H7 (cell line): ENCODE results near the gene VPS45. TPM values are rescaled to one million over a fixed set of nuclear protein-coding genes. Genes with fewer than 3 reads are reported as not detected.

ENCODE experiments used
- DNase-seq: peaks from one replicate; pipeline ENCODE4 v3.0.0; 2012
- H3K27me3 ChIP-seq: 2 replicates; pipeline ENCODE4 v1.6.0; 2011; ENCODE audit warnings: mild to moderate bottlenecking, low read length; ENCODE audit not compliant: control insufficient read depth, insufficient read depth
- H3K36me3 ChIP-seq: replicated peaks from 2 replicates; pipeline ENCODE4 v1.5.1; 2011; ENCODE audit warnings: low read length; ENCODE audit not compliant: control insufficient read depth, insufficient read depth
- H3K4me3 ChIP-seq: 2 replicates; pipeline ENCODE4 v1.5.1; 2011; ENCODE audit warnings: low read depth, mild to moderate bottlenecking, control low read depth, low read length, moderate library complexity; ENCODE audit not compliant: insufficient read depth
- total RNA-seq: library from RNA; depleted of rRNA; stranded (reverse); fragments of >200 nt; shearing (Covaris generic); gene quantifications from 2 replicates; pipeline ENCODE4 v1.2.3, GENCODE V29; 2014; rRNA removed

Gene VPS45
- total RNA-seq, 1 experiment from 2014 or later = 49.7 TPM

GRCh38 chr1:150192012-150192411, 124.4 kb downstream of the VPS45 start:
- DNase-seq = no peak
- H3K4me3 ChIP-seq = no peak overlapping the region
- no peaks in the 10 kb centered on the region for H3K27me3 ChIP-seq
- no peaks in the 10 kb centered on the region for H3K36me3 ChIP-seq

- Histone ChIP-seq H3K4me3 (no peak overlapping the region), H3K27me3 (no peaks in the 10 kb centered on the region), H3K36me3 (no peaks in the 10 kb centered on the region)
- DNase-seq = no peak
Measured at GRCh38 chr1:150194381-150195031, 126.9 kb downstream of the VPS45 start.

Other genes with a start within 250 kb of the VPS45 start
- gene BOLA1, start 168.2 kb upstream of the VPS45 start, total RNA-seq = 27.7 and 40.1 TPM in 2 replicates
- 40.3 and 42.3 TPM in 2 replicates for gene SV2A, start 149.9 kb upstream of the VPS45 start, total RNA-seq
- 32.8 and 39.7 TPM in 2 replicates for gene SF3B4, start 140.0 kb upstream of the VPS45 start, total RNA-seq
- 5.2 and 7.9 TPM in 2 replicates for gene MTMR11, start 130.9 kb upstream of the VPS45 start, total RNA-seq
- gene OTUD7B, start 57.0 kb upstream of the VPS45 start, total RNA-seq = 17.4 and 19.3 TPM in 2 replicates
- gene PLEKHO1, start 82.1 kb downstream of the VPS45 start, total RNA-seq = 69.5 and 85.9 TPM in 2 replicates
- gene ANP32E, start 168.3 kb downstream of the VPS45 start, total RNA-seq = 83.8 and 102 TPM in 2 replicates
- 75.4 and 87.5 TPM in 2 replicates for gene CA14, start 190.0 kb downstream of the VPS45 start, total RNA-seq
- gene APH1A, start 201.2 kb downstream of the VPS45 start, total RNA-seq = 175 and 179 TPM in 2 replicates
- 5.0 and 15.6 TPM in 2 replicates for gene C1orf54, start 205.0 kb downstream of the VPS45 start, total RNA-seq
- 5.3 and 10.6 TPM in 2 replicates for gene CIART, start 214.8 kb downstream of the VPS45 start, total RNA-seq
- gene MRPS21, start 226.1 kb downstream of the VPS45 start, total RNA-seq = 113 and 129 TPM in 2 replicates